GM18519 (cell line): Measurements from ENCODE around the gene ABHD12.
"Not testable (repeated sequence)": the region's sequence is repeated elsewhere in the genome, so short reads cannot be mapped to it uniquely, and the experiment has no call there.

Source experiments
- ATAC-seq: cut with Tn5 transposase; IDR thresholded peaks from one replicate; pipeline ENCODE4 v1.9.1; 2021; ENCODE audit warnings: mild to moderate bottlenecking, moderate library complexity; ENCODE audit not compliant: unreplicated experiment, low FRiP score

The ABHD12 gene

GRCh38 chr20:25269057-25269832 is 121.4 kb downstream of the ABHD12 start:
- no peak for ATAC-seq

GRCh38 chr20:25260770-25261437 is 129.7 kb downstream of the ABHD12 start:
- ATAC-seq = not testable (repeated sequence)

GRCh38 chr20:25259788-25260254 is 130.8 kb downstream of the ABHD12 start:
- ATAC-seq = no peak

GRCh38 chr20:25259358-25259757 is 131.3 kb downstream of the ABHD12 start:
- no peak for ATAC-seq

- no peak for ATAC-seq
These were observed 131.8 kb downstream of the ABHD12 start for GRCh38 chr20:25258828-25259227.

GRCh38 chr20:25258476-25258805 is 132.2 kb downstream of the ABHD12 start:
- ATAC-seq = no peak

GRCh38 chr20:25257756-25258475 is 132.7 kb downstream of the ABHD12 start:
- ATAC-seq = no peak

GRCh38 chr20:25257130-25257529 is 133.5 kb downstream of the ABHD12 start:
- ATAC-seq = no peak

- ATAC-seq = no peak
These were observed 134.3 kb downstream of the ABHD12 start for GRCh38 chr20:25256226-25256859.

- ATAC-seq = no peak
These were observed 135.5 kb downstream of the ABHD12 start for GRCh38 chr20:25254986-25255680.

- ATAC-seq = no peak
These were observed 136.1 kb downstream of the ABHD12 start for GRCh38 chr20:25254571-25254970.

GRCh38 chr20:25253606-25254275 is 136.9 kb downstream of the ABHD12 start:
- ATAC-seq = no peak

GRCh38 chr20:25252686-25253421 is 137.8 kb downstream of the ABHD12 start:
- no peak for ATAC-seq

- ATAC-seq = no peak
These were observed 138.4 kb downstream of the ABHD12 start for GRCh38 chr20:25252230-25252651.

- no peak for ATAC-seq
These were observed 139.1 kb downstream of the ABHD12 start for GRCh38 chr20:25251558-25251957.

GRCh38 chr20:25251019-25251418 is 139.6 kb downstream of the ABHD12 start:
- no peak for ATAC-seq

GRCh38 chr20:25250508-25250907 is 140.1 kb downstream of the ABHD12 start:
- ATAC-seq = no peak
